GM19035 (cell line): ENCODE results near the gene ATF6B.

ENCODE experiments used
- ATAC-seq: cut with Tn5 transposase; IDR thresholded peaks from one replicate; pipeline ENCODE4 v1.9.1; 2021; ENCODE audit not compliant: unreplicated experiment

Gene ATF6B

DNA sequence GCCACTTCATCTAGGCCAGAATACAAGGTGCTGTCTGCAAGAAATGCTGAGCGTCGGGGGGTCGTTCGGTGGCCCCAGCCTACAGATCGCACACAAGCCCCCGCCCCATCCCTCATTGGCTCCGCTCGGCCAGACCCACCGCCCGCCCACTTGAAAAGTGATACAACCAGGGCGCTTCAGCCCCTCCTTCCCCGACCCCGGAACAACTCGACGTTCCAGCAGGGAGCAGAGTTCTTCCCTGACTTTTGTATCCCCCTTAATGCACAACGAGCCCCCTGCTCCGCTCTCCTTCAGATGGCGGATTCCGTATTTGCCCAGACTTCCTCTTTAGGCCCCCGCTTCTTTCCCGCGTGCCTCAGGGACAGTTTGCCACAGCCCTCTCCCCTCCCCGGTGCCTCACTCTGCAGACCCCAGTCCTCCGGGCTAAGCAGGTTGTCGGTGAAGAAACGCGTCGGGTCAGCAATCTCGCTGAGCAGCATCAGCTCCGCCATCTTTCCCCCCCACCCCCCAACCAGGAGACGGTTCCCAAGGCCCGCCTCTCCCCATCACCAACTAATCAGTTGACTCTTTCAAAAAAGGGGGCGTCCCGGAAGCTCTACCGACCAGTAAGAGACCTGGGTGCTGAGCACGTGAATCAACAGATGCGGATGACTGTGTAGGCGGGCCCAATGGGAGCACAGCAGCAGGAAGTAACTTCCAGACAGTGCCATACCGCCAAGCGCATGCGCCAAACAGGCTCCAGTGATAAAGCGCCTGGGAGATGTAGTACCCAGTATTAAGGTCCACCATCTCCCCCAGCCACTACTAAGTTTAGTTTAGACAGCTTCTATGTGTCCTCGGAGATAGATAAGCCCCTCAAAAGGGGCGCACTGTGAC, at the start of gene ATF6B:
TSS of gene ATF6B (minus strand) at position 530 of the 876 bp plus-strand sequence. CDS start at position 491, 39 bp downstream.
- peak; percentile 80 for ATAC-seq

- ATAC-seq, result peak; percentile 0
Observed at GRCh38 chr6:32177183-32177787, 49.2 kb upstream of the ATF6B start.

DNA sequence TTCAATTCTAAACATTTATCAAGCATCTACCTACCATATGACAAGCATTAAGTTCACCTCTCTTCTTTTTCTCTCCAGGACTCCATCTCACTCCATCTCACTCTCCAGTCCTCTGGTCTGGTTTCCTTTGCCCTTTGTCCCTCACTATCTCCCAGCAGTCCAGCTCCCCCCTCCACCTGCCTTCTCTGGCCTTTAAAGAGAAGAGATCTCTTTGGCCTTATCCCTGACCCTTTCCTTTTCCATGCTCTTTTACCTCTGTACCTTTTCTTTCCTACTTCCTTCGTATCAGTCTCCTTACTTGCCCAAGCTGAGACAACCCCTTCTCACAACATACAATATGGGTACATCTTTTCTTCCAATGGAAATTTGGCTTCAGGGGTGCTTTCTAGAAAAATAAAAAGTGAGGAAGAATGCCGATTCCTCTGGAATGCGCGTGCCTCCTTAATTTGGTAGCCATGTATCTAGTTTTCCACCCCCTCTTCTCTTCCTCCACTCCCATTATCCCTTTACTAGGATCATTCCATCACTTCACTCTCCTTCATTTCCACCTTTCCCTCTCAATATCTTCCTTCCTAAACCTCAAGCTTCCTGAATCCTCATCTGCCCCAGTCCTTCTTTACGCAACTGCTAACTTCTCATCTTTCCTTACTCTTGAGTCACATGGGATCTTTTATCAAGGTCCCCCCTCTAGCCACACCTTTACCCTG, 48.6 kb upstream of the ATF6B start:
- no peak for ATAC-seq

DNA sequence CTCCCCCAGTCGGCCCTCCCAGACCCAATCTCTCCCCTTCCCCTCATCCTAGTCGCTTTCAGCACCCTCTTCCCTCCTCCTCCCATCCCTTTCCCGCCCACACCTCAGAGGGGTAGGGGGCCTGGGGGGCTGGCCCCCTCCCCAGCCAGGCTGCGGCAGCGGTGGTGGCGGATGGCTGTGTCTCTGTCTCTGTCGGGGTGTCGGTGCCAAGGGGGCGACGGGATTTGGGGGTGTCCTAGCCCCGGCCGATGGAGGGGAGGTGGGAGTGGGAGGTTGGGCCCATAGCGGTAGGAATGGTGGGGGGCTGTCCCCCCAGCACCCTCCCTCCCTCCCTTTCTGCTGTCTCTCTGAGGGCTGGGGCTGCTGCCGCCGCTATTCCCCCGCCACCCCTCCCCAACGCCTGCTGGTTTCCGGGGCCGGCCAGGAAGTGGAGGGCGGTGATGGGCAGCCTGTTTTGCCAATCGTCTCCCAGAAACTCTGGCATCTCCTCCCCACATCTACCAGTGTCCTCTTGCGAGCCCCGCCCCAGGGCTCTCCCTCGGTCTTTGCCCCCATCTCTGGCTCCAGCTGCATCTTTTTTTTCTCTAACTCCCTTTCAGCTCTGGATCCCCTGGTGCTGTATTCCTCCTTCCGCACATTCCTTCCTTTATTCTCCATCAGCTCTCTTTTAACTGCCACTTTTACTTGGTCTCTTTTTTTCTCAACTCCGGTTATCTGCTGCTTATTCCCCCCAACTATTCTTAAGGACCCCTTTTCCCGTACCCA, 47.8 kb upstream of the ATF6B start, which contains the start of gene AGPAT1:
TSS of gene AGPAT1 (minus strand) at position 374 of the 765 bp plus-strand sequence. CDS start 4,588 bp downstream, outside the sequence.
- ATAC-seq, result peak; percentile 40

DNA sequence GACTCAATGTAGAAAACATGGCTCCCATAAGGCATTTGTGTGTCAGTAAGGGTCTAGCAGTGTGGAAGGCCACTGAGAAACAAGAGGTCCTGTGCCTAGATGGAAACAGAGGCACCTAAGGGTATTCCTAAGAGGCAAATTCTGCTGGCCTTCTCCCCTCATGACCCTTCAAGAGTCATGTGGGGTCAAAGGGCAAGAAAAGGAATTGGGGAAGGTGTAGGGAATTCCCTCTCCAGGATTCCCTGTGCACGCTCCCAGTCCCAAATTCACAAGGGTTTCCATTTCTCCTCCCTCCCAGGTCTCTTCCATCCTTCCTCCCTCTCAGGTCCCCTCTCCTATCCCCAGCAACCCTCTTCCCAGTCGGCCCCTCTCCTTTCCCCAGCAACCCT, 47.3 kb upstream of the ATF6B start:
- ATAC-seq, result no peak

- no peak for ATAC-seq
Observed at GRCh38 chr6:32174416-32174815, 46.4 kb upstream of the ATF6B start.

DNA sequence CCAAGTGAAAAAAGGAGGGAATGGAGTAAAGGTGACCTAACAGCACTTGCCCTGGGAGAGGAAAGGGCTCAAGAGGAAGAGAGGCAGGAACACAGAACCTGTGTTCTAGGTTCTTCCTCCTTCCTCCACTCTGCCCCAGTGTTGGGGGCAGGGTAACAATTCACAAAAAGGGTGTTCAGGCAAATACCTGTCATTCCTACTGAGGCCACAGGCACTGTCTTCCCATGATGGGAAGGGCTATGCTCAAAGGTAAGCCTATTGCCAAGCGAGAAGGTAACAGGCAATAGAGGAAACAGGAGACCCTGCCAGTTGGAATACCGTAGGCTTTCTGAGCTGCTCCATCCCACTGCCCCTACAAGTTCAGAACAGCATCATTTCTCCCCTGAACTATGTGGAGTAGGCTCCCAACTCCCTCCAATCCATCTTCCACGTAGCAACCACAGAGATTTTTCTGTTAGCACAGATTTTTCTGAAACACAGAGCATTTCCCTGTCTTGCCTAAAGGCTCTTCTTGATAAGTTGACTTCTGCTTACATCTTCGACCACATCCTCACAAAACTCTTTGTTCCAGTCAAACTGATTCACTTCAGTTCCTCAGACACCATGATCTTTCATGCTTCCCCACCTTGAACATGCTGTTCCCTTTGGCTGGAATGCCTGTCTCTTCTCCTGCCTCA, 45.1 kb upstream of the ATF6B start:
- ATAC-seq, result no peak

DNA sequence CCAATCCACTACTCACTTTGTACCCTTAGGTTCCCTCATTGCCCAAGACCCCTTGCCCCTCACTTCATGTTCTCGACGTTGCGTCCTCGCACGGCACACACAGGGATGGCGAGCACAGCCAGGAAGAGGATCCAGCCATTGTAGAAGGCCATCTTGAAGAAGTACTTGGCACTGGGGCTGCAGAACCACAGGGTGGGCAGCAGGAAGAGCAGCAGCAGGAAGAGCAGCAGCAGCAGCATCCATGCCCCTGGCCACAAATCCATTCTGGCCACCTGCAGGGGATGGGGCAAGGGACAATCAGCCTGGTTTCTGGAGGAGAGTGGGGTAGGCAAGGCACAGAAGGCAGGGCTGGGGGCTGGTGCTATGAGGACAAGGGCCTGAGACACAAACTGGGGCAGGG, 43.2 kb upstream of the ATF6B start:
- no peak for ATAC-seq

DNA sequence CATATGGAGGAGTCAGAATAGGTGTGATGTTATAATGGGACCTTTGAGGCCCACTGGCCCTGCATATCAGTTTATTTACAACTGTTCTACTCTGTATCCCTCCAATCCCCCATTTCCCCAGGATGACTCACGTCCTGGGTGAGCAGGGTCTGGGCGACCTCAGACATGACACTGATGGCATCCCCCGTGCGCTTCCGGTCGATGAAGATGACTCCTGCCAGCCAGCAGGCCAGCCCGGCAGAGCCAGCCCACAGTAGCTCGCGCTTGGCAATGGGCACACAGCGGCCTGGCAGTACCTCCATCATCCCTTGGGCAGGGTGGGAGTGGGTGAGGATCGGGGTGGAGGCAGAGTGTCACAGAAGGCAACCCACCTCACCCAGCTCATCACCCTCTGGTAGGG, 42.2 kb upstream of the ATF6B start:
- ATAC-seq, result no peak

GRCh38 chr6:32168807-32169591, 41.0 kb upstream of the ATF6B start:
- no peak for ATAC-seq

GRCh38 chr6:32168350-32168749, 40.3 kb upstream of the ATF6B start:
- ATAC-seq, result no peak

- ATAC-seq, result no peak
Observed at GRCh38 chr6:32167761-32168262, 39.8 kb upstream of the ATF6B start.

- ATAC-seq, result no peak
Observed at GRCh38 chr6:32167154-32167760, 39.2 kb upstream of the ATF6B start.

- ATAC-seq, result no peak
Observed at GRCh38 chr6:32166411-32167061, 38.5 kb upstream of the ATF6B start.

DNA sequence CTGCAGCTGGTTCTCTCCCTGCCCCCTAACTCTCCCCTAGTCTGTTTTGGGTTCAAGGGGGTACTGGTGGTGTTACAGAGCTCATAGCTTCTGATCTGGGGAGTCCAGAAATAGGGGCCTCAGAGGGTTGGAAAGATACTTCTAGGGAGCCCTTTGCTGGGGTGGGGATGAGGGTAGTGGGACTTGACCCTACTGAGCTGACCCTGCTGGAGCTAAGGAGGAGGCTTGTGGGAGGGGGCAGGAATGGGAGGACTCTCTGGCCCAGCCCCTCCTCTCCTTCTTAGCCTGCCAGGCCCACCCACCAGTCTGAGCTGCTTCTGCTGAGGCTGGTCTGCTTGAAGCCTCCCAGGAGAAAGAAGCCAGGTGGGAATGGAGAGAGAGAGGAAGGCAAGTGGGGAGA, 36.2 kb upstream of the ATF6B start, which contains the start of gene EGFL8:
TSS of gene EGFL8 (plus strand) at position 301 of the 400 bp plus-strand sequence. CDS start 1,571 bp downstream, outside the sequence.
- no peak for ATAC-seq

DNA sequence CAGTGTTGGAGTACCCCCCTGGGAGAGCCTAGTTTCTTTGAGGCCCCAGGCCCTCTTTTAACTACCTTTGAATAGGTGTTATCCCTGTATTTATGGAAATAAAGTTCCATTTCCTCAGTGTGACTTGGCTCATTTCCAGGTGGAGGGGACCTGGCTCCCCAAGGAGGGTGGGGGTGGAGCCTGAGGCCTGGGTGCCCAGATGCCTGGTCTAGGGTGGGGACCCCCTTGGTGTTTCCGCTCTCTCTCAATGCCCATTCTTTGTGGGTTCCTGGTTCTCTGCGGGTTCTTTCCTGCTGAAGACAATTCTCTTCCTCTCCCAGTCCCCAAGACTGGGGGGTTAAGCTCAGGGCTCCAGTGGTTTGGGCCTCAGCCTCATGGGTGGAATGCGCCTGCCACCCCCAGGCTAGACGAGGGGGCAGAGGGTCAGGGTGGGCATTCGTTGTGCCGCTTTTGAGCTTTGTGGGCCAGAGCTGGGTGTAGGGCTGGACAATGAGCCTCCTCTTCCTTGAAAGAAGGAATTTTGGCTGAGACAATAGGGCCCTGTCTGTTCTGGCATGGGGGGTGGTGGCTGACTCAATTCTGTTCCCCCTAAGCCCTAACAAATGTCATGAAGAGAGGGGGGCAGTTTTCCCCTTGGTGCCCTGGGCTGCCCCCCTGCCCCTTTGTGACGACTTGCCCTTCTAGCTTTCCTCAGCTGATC, 35.7 kb upstream of the ATF6B start:
- ATAC-seq, result no peak

GRCh38 chr6:32158052-32158451, 30.0 kb upstream of the ATF6B start:
- no peak for ATAC-seq

- no peak for ATAC-seq
Observed at GRCh38 chr6:32156891-32157290, 28.8 kb upstream of the ATF6B start.
